Uterus (tissue), 4 donors: Measurements from ENCODE around the gene WWC1. TPM values are rescaled to one million over a fixed set of nuclear protein-coding genes. Genes with fewer than 3 reads are reported as not detected.

Experiments
- DNase-seq, 2 donors: peaks; one replicate each; pipeline ENCODE4 v3.0.0-alpha.2; 2019 to 2020
- H3K27ac ChIP-seq, 2 donors: fragments of 200-600 bp; sonication (generic); 1 replicate in 1 of 2; 2 replicates in 1 of 2; pipeline ENCODE4 v1.5.1; 2016 to 2018
- H3K27me3 ChIP-seq, 2 donors: fragments of 200-600 bp; sonication (generic); one replicate each; pipeline ENCODE4 v1.5.1; 2018 to 2019; ENCODE audit warnings: control low read depth in 1 of 2
- H3K36me3 ChIP-seq, 2 donors: fragments of 200-600 bp; sonication (generic); one replicate each; pipeline ENCODE4 v1.5.1; 2019; ENCODE audit warnings: control low read depth in 1 of 2
- H3K4me1 ChIP-seq, 2 donors: fragments of 200-600 bp; sonication (generic); one replicate each; pipeline ENCODE4 v1.5.1; 2018 to 2019; ENCODE audit warnings: control low read depth in 1 of 2
- H3K4me3 ChIP-seq, 2 donors: fragments of 200-600 bp; sonication (generic); 1 replicate in 1 of 2; 2 replicates in 1 of 2; pipeline ENCODE4 v1.5.1; 2018 to 2019; ENCODE audit warnings: mild to moderate bottlenecking in 1 of 2
- H3K9me3 ChIP-seq, 2 donors: fragments of 200-600 bp; sonication (generic); one replicate each; pipeline ENCODE4 v1.5.1; 2019; ENCODE audit warnings: control low read depth in 1 of 2
- CTCF ChIP-seq, 4 experiments: fragments of 200-600 bp in 2 of 4; fragments of 450-650 bp in 2 of 4; sonication (generic) in 2 of 4; IDR thresholded peaks; one replicate each; pipeline ENCODE4 v1.5.1; 2016 to 2019; ENCODE audit warnings: antibody characterized with exemption in 4 of 4, mild to moderate bottlenecking in 2 of 4, moderate library complexity in 1 of 4
- POLR2A ChIP-seq, 2 donors: fragments of 450-650 bp; IDR thresholded peaks; one replicate each; pipeline ENCODE4 v1.6.1; 2016; ENCODE audit warnings: antibody characterized with exemption in 2 of 2, mild to moderate bottlenecking in 1 of 2, moderate library complexity in 1 of 2
- intact Hi-C: fragments of 100-400 bp; cut with DNase I; formaldehyde crosslinking; loops from one replicate; pipeline ENCODE4 v1.15.1; 2023; ENCODE audit warnings: low total_unique reads
- total RNA-seq, 4 donors: library from RNA; depleted of rRNA in 3 of 4; stranded (reverse); fragments of >200 nt in 3 of 4; gene quantifications; one replicate each; pipeline versions ENCODE4 v1.1.0 to v1.2.4, GENCODE V29; 2014 to 2023
- donor health status: DM: yes; HTN: yes; CAD: no.

The WWC1 gene
- total RNA-seq, 4 donors from 2014 or later, result under 0.01 to 8.7 (median 1.9) TPM; not detected in 1

- no peak overlapping the region for H3K27ac ChIP-seq
- H3K4me1 ChIP-seq, result no peaks in the 10 kb centered on the region
- H3K36me3 ChIP-seq, result no peaks in the 10 kb centered on the region
- H3K27me3 ChIP-seq, result no peaks in the 10 kb centered on the region
- intact Hi-C loops, result no loop called here
- TF ChIP-seq CTCF (IDR thresholded peaks at IDR 0.05) (no peak), POLR2A (IDR thresholded peaks at IDR 0.05) (no peak)
- no peak for DNase-seq
- H3K4me3 ChIP-seq, result no peak overlapping the region
- no peaks in the 10 kb centered on the region for H3K9me3 ChIP-seq
Measured at GRCh38 chr5:168469816-168470215, 178.4 kb downstream of the WWC1 start.

GRCh38 chr5:168471785-168472184 is 180.3 kb downstream of the WWC1 start:
- no peak overlapping the region for H3K27ac ChIP-seq
- no peaks in the 10 kb centered on the region for H3K4me1 ChIP-seq
- no peak for DNase-seq
- intact Hi-C loops, result no loop called here
- no peak for TF ChIP-seq CTCF (IDR thresholded peaks at IDR 0.05)
- TF ChIP-seq POLR2A (IDR thresholded peaks at IDR 0.05), result no peak
- no peak overlapping the region for H3K4me3 ChIP-seq
- no peaks in the 10 kb centered on the region for H3K36me3 ChIP-seq
- no peaks in the 10 kb centered on the region for H3K27me3 ChIP-seq
- H3K9me3 ChIP-seq, result no peaks in the 10 kb centered on the region

- H3K4me1 ChIP-seq, result no peaks in the 10 kb centered on the region
- no peaks in the 10 kb centered on the region for H3K36me3 ChIP-seq
- no peak overlapping the region for H3K27ac ChIP-seq
- TF ChIP-seq POLR2A (IDR thresholded peaks at IDR 0.05) (no peak), CTCF (IDR thresholded peaks at IDR 0.05) (no peak)
- intact Hi-C loops, result no loop called here
- H3K4me3 ChIP-seq, result no peak overlapping the region
- DNase-seq, result no peak
- H3K27me3 ChIP-seq, result no peaks in the 10 kb centered on the region
- H3K9me3 ChIP-seq, result no peaks in the 10 kb centered on the region
Measured at GRCh38 chr5:168472329-168472728, 180.9 kb downstream of the WWC1 start.

- H3K4me3 ChIP-seq, result no peak overlapping the region
- intact Hi-C loops, result no loop called here
- H3K36me3 ChIP-seq, result no peaks in the 10 kb centered on the region
- H3K4me1 ChIP-seq, result no peaks in the 10 kb centered on the region
- H3K9me3 ChIP-seq, result no peaks in the 10 kb centered on the region
- no peak for TF ChIP-seq POLR2A (IDR thresholded peaks at IDR 0.05)
- TF ChIP-seq CTCF (IDR thresholded peaks at IDR 0.05), result no peak
- no peak overlapping the region for H3K27ac ChIP-seq
- no peaks in the 10 kb centered on the region for H3K27me3 ChIP-seq
- DNase-seq, result no peak
Measured at GRCh38 chr5:168474319-168474718, 182.9 kb downstream of the WWC1 start.

- Histone ChIP-seq H3K4me3 (no peak overlapping the region), H3K27me3 (no peaks in the 10 kb centered on the region), H3K36me3 (no peaks in the 10 kb centered on the region), H3K4me1 (no peaks in the 10 kb centered on the region), H3K9me3 (no peaks in the 10 kb centered on the region), H3K27ac (no peak overlapping the region)
- TF ChIP-seq POLR2A (IDR thresholded peaks at IDR 0.05) (no peak), CTCF (IDR thresholded peaks at IDR 0.05) (no peak)
- intact Hi-C loops, result no loop called here
- no peak for DNase-seq
Measured at GRCh38 chr5:168477060-168477459, 185.6 kb downstream of the WWC1 start.
